ENCODE data around the gene DNM3.

DNM3 gene

GRCh38 chr1:171904778-171905450, 63.6 kb downstream of the DNM3 start:
- DNase-seq (ENCODE audit: low read depth): peak; percentile 11
- no peak for TF ChIP-seq MAX (IDR thresholded peaks at IDR 0.05; ENCODE audit: low read depth, low read length)
- no peak overlapping the region for H3K4me3 ChIP-seq (ENCODE audit: low read depth, low read length)

DNA sequence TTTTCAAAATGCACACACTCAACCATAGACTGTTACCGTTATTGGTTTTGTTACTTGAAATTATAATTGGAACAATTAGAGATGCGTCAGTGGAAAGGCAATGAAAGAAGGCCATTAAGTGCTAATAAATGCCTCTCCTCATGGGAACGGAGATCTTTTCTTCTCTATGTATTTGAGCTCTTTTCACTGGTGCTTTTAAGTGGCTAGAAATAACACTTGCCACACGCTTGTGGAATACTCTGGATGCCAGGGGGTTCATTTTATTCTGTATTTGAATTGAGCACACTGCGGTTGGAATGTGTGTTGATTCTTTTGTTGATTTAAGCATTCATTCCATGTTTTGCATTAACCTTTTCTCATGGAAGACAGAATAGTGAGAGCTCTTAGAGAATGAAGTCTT, 68.4 kb downstream of the DNM3 start:
- no peak overlapping the region for H3K4me3 ChIP-seq (ENCODE audit: low read depth, low read length)
- TF ChIP-seq CTCF (IDR thresholded peaks at IDR 0.05; ENCODE audit: low read depth, low read length) (no peak), POLR2A (IDR thresholded peaks at IDR 0.05; ENCODE audit: extremely low read depth, insufficient read length) (no peak), MYC (IDR thresholded peaks at IDR 0.05; ENCODE audit: low read depth, low read length) (no peak), MAX (IDR thresholded peaks at IDR 0.05; ENCODE audit: low read depth, low read length) (no peak)

GRCh38 chr1:171910786-171911185, 69.5 kb downstream of the DNM3 start:
- no peak overlapping the region for H3K4me3 ChIP-seq (ENCODE audit: low read depth, low read length)
- TF ChIP-seq CTCF (IDR thresholded peaks at IDR 0.05; ENCODE audit: low read depth, low read length): no peak
- TF ChIP-seq MAX (IDR thresholded peaks at IDR 0.05; ENCODE audit: low read depth, low read length): no peak
- TF ChIP-seq MYC (IDR thresholded peaks at IDR 0.05; ENCODE audit: low read depth, low read length): no peak
- no peak for TF ChIP-seq POLR2A (IDR thresholded peaks at IDR 0.05; ENCODE audit: extremely low read depth, insufficient read length)
- no peak for DNase-seq (ENCODE audit: low read depth)

More for the DNA sequence above, 68.4 kb downstream of the DNM3 start:
- DNase-seq (ENCODE audit: low read depth): no peak

DNA sequence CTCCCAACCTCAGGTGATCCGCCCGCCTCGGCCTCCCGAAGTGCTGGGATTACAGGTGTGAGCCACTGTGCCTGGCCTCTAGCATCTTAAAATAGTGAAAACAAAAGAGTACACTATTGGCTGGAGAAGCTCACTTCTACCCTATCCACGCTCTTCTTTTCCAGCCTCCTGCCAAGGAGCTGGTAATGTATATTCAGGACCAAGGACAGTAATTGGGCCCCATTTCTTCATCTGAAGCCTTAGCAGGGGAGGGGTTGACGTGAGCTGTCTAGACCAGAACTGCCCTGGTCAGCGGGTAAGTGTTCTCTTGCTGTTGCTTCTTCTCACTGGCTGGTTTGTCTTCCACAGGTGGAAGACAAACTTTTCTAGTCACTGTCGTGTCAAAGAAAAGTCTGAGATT, 70.2 kb downstream of the DNM3 start:
- peak; percentile 6 for DNase-seq (ENCODE audit: low read depth)
- no peak overlapping the region for H3K4me3 ChIP-seq (ENCODE audit: low read depth, low read length)
- no peak for TF ChIP-seq POLR2A (IDR thresholded peaks at IDR 0.05; ENCODE audit: extremely low read depth, insufficient read length)
- no peak for TF ChIP-seq MYC (IDR thresholded peaks at IDR 0.05; ENCODE audit: low read depth, low read length)
- no peak for TF ChIP-seq CTCF (IDR thresholded peaks at IDR 0.05; ENCODE audit: low read depth, low read length)
- TF ChIP-seq MAX (IDR thresholded peaks at IDR 0.05; ENCODE audit: low read depth, low read length): no peak

DNA sequence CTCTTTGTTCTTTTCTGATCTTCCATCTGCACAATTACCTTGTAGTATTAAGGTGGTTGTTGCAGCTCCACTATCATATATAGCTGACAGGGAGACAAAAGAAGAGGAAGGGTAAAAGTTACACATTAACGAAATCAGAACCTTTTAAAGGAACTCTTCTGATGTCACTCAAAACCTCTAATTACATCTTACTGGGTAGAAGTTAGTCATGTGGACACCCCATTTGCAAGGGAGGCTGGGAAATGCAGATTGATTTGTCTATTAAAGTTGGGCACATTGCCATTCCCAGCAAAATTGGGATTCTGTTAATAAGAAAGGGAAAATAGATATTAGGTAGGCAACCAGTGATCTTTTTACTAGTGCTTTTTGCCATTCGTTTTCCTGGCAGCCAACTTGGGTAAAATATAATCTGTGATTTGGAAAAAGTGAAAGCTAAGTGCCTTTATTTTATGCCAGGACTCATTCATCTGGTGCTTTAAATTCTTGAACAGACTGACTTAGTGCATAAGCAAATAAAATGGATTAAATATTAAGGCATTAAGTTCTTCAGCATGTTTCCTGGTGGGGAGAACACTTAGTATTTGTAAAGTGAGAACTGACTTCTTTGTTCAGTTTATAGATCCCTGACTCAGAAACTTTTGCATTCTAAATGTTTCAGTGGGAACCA, 71.3 kb downstream of the DNM3 start:
- DNase-seq (ENCODE audit: low read depth): no peak
- TF ChIP-seq MYC (IDR thresholded peaks at IDR 0.05; ENCODE audit: low read depth, low read length) (no peak), MAX (IDR thresholded peaks at IDR 0.05; ENCODE audit: low read depth, low read length) (no peak), CTCF (IDR thresholded peaks at IDR 0.05; ENCODE audit: low read depth, low read length) (no peak), POLR2A (IDR thresholded peaks at IDR 0.05; ENCODE audit: extremely low read depth, insufficient read length) (no peak)

DNA sequence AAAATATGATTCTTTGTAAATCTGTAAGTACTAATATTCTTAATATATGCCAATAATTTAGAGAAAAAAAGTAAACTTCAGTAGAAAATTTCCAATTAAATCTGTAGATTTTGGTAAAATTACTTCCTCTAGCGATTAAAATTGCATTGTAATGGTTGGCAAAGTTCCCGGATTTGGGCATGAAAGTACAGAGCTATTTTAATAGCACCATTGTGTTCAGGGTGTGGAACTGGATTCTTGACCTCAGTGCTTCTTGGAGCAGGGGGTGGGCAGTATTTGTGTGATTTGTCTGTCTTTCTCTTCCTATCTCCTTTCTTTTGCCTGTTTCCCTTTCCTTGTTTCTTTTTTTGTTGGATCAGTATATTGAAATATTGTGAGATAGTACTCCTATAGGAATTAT, 72.1 kb downstream of the DNM3 start:
- no peak for TF ChIP-seq POLR2A (IDR thresholded peaks at IDR 0.05; ENCODE audit: extremely low read depth, insufficient read length)
- no peak for TF ChIP-seq MAX (IDR thresholded peaks at IDR 0.05; ENCODE audit: low read depth, low read length)
- TF ChIP-seq CTCF (IDR thresholded peaks at IDR 0.05; ENCODE audit: low read depth, low read length): no peak
- no peak for TF ChIP-seq MYC (IDR thresholded peaks at IDR 0.05; ENCODE audit: low read depth, low read length)
- H3K4me3 ChIP-seq (ENCODE audit: low read depth, low read length): no peak overlapping the region
- DNase-seq (ENCODE audit: low read depth): no peak

More for the DNA sequence above, 71.3 kb downstream of the DNM3 start:
- H3K4me3 ChIP-seq (ENCODE audit: low read depth, low read length): no peak overlapping the region
